ENCODE results near the gene TRPC4AP.

Gene TRPC4AP

GRCh38 chr20:35013421-35014411, 78.9 kb downstream of the TRPC4AP start:
- no peak for DNase-seq

- no peak for DNase-seq
Observed at GRCh38 chr20:35012227-35013069, 80.2 kb downstream of the TRPC4AP start.

- no peak for DNase-seq
Observed at GRCh38 chr20:35011589-35012226, 80.9 kb downstream of the TRPC4AP start.

GRCh38 chr20:35010405-35011192, 82.0 kb downstream of the TRPC4AP start:
- no peak for DNase-seq

GRCh38 chr20:35009665-35010328, 82.8 kb downstream of the TRPC4AP start:
- DNase-seq, result no peak

GRCh38 chr20:35008411-35009342, 83.9 kb downstream of the TRPC4AP start:
- no peak for DNase-seq

GRCh38 chr20:35007891-35008290, 84.7 kb downstream of the TRPC4AP start:
- no peak for DNase-seq

- DNase-seq, result no peak
Observed at GRCh38 chr20:35007413-35007812, 85.2 kb downstream of the TRPC4AP start.

- DNase-seq, result no peak
Observed at GRCh38 chr20:35006531-35006971, 86.1 kb downstream of the TRPC4AP start.

GRCh38 chr20:35006009-35006408, 86.6 kb downstream of the TRPC4AP start:
- no peak for DNase-seq

- DNase-seq, result no peak
Observed at GRCh38 chr20:35005463-35005961, 87.1 kb downstream of the TRPC4AP start.

- DNase-seq, result no peak
Observed at GRCh38 chr20:35004749-35005462, 87.7 kb downstream of the TRPC4AP start.

GRCh38 chr20:35004051-35004725, 88.4 kb downstream of the TRPC4AP start:
- no peak for DNase-seq

GRCh38 chr20:35003211-35004031, 89.2 kb downstream of the TRPC4AP start:
- no peak for DNase-seq

- no peak for DNase-seq
Observed at GRCh38 chr20:35002426-35003210, 90.0 kb downstream of the TRPC4AP start.

GRCh38 chr20:35001596-35002362, 90.8 kb downstream of the TRPC4AP start:
- no peak for DNase-seq
